Right cardiac atrium (tissue), 5 donors: ENCODE results near the gene PLCB1. TPM values are rescaled to one million over a fixed set of nuclear protein-coding genes. Genes with fewer than 3 reads are reported as not detected.

Experiments
- ATAC-seq, 2 donors: fragments of 200-7000 bp; cut with Tn5 transposase; one replicate each; pipeline versions ENCODE4 v1.8.0 to v1.9.1; 2020; ENCODE audit warnings: moderate library complexity in 2 of 2, mild to moderate bottlenecking in 1 of 2
- DNase-seq, 3 donors: peaks; one replicate each; pipeline ENCODE4 v3.0.0-alpha.2; 2020
- H3K27ac ChIP-seq: one replicate; pipeline ENCODE4 v1.5.1; 2013; ENCODE audit warnings: mild to moderate bottlenecking, low read length, control low read depth, moderate library complexity
- H3K27me3 ChIP-seq: one replicate; pipeline ENCODE4 v1.6.1; 2013; ENCODE audit not compliant: control insufficient read depth, insufficient read depth
- H3K4me1 ChIP-seq: one replicate; pipeline ENCODE4 v1.6.1; 2013; ENCODE audit warnings: low read length; ENCODE audit not compliant: control insufficient read depth, insufficient read depth
- H3K4me3 ChIP-seq: one replicate; pipeline ENCODE4 v1.5.1; 2013; ENCODE audit warnings: low read length, control low read depth
- H3K9me3 ChIP-seq: one replicate; pipeline ENCODE4 v1.6.1; 2013; ENCODE audit warnings: low read length; ENCODE audit not compliant: control insufficient read depth
- WGBS: extraction: QIAGEN DNeasy Blood & Tissue Kit; methylation state at CpG from one replicate; pipeline ENCODE4 v1.1.7; 2013; 5-methylcytosine and 5-hydroxymethylcytosine counted together
- intact Hi-C, 4 donors: fragments of 100-400 bp; cut with DNase I; formaldehyde crosslinking; loops; one replicate each; pipeline versions ENCODE4 v1.11.0 to v1.14.0; 2022 to 2023
- polyA plus RNA-seq: library from polyadenylated mRNA; stranded (reverse); fragments of 200-250 nt; gene quantifications from one replicate; pipeline ENCODE4 v1.2.3, GENCODE V29; 2013
- total RNA-seq, 4 donors: library from RNA; stranded (reverse); fragmentation: NEBNext Ultra II Directional; extraction: Animal tissue kit (Norgen Biotek cat#: 25700); gene quantifications; one replicate each; pipeline ENCODE4 v1.2.1, GENCODE V29; 2021
- donor health status: healthy with polysubstance abuse.
- donor health status: DM: no; HTN: yes; CAD: no.
- donor health status: DM: no; HTN: no; CAD: no.
- donor health status: DM: no; HTN: yes; CAD: no; lungs with severe emphysema.
- donor health status: DM: yes; HTN: yes; CAD: no.

PLCB1 gene
- total and polyA plus RNA-seq, 5 donors, result 7.6 to 20.3 (median 11.6) TPM

DNA sequence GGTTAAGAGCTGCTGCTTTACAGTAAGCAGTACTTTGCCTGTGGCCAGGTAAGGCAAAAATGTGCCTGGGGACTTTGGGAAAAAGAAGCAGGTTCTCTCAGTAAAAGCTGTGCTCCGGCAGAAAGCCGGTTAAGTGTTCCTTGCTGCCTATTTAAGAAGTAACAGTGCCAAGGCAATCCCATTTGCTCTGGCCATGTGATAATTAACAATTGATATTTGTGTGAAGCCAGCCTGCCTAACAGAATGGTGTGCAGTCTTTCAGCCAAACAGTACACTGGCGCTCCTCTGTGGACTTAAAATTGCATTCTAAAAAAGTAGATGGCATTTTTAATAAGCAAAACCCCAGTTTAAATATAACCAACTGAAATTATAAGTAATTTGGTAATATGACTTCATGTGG lies 430.3 kb downstream of the PLCB1 start:
- intact Hi-C loops, result no loop called here
- Histone ChIP-seq H3K27me3 (no peaks in the 10 kb centered on the region), H3K4me3 (no peak overlapping the region), H3K27ac (no peak overlapping the region), H3K9me3 (no peaks in the 10 kb centered on the region), H3K4me1 (peaks cover 4% of the 10 kb centered on the region)
- ATAC-seq (no peak), DNase-seq (no peak)
- 90% methylated on average over 3 of the region's 3 CpGs for WGBS

GRCh38 chr20:8568075-8568474 lies 436.0 kb downstream of the PLCB1 start:
- DNase-seq, result no peak
- ATAC-seq, result peak in 1 of 2 donors; percentile 43
- Histone ChIP-seq H3K27me3 (no peaks in the 10 kb centered on the region), H3K4me3 (no peak overlapping the region), H3K4me1 (peaks cover 1% of the 10 kb centered on the region), H3K27ac (no peak overlapping the region), H3K9me3 (no peaks in the 10 kb centered on the region)
- WGBS, result 64% methylated on average over 2 of the region's 2 CpGs
- intact Hi-C loops, result no loop called here

DNA sequence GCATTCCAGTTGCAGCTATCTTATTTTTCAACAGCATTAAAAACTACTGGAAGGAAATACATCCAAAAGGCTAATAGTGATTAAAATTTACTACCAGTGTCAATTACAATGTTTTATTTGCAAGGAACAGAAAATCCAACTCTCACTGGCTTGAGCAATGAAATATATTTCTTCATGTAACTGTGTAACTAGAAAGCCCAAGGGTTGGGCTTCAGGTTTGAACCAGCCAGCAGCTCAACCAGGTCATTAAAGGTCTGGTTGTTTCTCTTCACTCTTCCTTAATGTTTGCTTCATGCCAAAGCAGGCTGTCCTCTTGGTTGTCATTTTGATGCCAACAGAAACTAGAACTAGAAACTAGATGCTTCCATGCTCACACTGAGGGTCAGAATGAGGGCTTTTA lies 437.7 kb downstream of the PLCB1 start:
- Histone ChIP-seq H3K4me3 (no peak overlapping the region), H3K9me3 (no peaks in the 10 kb centered on the region), H3K4me1 (peaks cover 1% of the 10 kb centered on the region), H3K27me3 (no peaks in the 10 kb centered on the region), H3K27ac (no peak overlapping the region)
- intact Hi-C loops, result no loop called here
- no peak for ATAC-seq
- DNase-seq, result no peak

DNA sequence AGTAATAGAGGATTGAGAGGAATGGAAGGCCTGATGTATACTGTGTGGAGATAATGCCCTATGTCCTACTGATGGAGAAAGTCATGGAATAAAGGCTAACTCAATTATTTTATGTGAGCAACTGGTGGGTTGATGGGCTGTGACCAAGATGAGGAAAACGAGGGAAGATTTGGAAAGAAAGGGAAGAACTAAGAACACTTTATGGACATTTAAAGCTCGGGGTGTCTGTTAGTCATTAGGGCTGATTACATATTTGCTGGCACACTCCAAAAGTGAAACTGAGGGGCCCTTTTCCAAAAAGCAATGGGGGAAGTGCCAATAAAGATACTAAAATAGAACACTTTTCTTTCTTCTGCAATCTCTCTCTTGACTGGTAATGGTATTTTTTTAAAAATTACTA lies 439.5 kb downstream of the PLCB1 start:
- WGBS, result 58% methylated on average over 2 of the region's 2 CpGs
- DNase-seq (no peak), ATAC-seq (peak in 1 of 2 donors; percentile 47)
- H3K4me1 ChIP-seq, result peaks cover 3% of the 10 kb centered on the region
- intact Hi-C loops, result no loop called here
- H3K9me3 ChIP-seq, result no peaks in the 10 kb centered on the region
- no peak overlapping the region for H3K4me3 ChIP-seq
- no peaks in the 10 kb centered on the region for H3K27me3 ChIP-seq
- H3K27ac ChIP-seq, result no peak overlapping the region

DNA sequence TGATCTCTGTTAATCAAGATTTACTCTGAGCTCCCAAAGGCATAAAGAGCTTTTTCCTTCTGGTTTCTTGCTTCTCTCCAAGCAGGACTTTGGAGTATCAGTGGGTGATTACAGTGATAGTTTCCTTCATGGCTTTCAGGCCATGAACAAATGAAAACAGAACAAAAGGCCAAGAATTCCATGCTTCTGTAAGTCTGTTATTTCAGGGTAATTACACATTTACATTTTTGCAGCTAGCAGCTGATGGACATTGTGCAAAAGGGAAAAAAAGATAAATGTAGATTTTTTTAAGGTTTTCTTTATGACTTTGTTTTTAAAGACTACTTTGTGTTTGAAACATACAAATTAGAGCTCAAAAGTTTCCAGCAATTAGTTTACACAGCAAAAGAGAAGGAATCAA lies 441.6 kb downstream of the PLCB1 start:
- Histone ChIP-seq H3K4me3 (no peak overlapping the region), H3K4me1 (peaks cover 3% of the 10 kb centered on the region), H3K27me3 (no peaks in the 10 kb centered on the region), H3K27ac (no peak overlapping the region), H3K9me3 (no peaks in the 10 kb centered on the region)
- intact Hi-C loops, result no loop called here
- ATAC-seq (no peak), DNase-seq (no peak)

GRCh38 chr20:8575114-8575513 lies 443.0 kb downstream of the PLCB1 start:
- H3K4me1 ChIP-seq, result peaks cover 1% of the 10 kb centered on the region
- no peak for ATAC-seq
- no peaks in the 10 kb centered on the region for H3K27me3 ChIP-seq
- DNase-seq, result no peak
- no peaks in the 10 kb centered on the region for H3K9me3 ChIP-seq
- WGBS, result 70% methylated on average over 3 of the region's 3 CpGs
- H3K27ac ChIP-seq, result no peak overlapping the region
- intact Hi-C loops, result no loop called here
- H3K4me3 ChIP-seq, result no peak overlapping the region

DNA sequence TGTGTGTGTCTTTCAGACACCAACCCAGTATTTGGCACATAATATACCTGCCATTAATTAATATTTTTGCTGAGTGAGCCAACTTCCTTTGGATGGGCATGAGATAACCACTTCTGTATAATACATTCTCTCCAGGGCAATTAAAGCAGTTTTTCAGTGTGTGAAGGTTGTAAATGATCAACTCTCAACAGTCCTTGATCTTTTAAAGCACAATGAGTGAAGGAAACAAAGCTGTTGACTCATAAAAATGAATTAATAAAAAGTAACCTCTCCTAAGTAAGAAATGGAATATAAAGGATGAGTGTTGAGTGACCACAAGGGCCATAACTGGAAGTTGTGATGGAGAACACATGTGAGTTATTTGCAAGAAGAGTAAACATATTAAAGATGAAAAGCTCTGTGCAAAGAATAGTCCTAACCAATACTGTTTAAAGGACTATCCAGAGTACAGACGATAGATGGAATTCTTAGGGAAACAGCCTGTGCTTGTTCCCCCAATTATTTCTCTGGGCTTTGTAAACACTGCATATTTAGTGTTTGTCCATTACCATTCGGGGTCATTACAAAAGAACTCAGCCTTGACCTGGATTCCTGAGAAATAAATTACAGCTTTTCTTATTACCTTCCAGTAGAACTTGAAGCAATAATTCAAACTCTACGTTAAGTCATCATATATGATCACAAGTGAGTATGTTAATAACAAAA lies 446.2 kb downstream of the PLCB1 start:
- Histone ChIP-seq H3K27ac (no peak overlapping the region), H3K4me1 (peaks cover 1% of the 10 kb centered on the region), H3K4me3 (no peak overlapping the region), H3K9me3 (no peaks in the 10 kb centered on the region), H3K27me3 (no peaks in the 10 kb centered on the region)
- ATAC-seq (no peak), DNase-seq (no peak)
- intact Hi-C loops, result no loop called here
- 91% methylated on average over 3 of the region's 3 CpGs for WGBS

GRCh38 chr20:8579035-8579434 lies 447.0 kb downstream of the PLCB1 start:
- intact Hi-C loops, result no loop called here

GRCh38 chr20:8581446-8582183 lies 449.5 kb downstream of the PLCB1 start:
- DNase-seq, result no peak
- Histone ChIP-seq H3K27me3 (no peaks in the 10 kb centered on the region), H3K27ac (no peak overlapping the region), H3K4me3 (no peak overlapping the region), H3K9me3 (no peaks in the 10 kb centered on the region), H3K4me1 (no peaks in the 10 kb centered on the region)
- 97% methylated on average over 3 of the region's 3 CpGs for WGBS
- intact Hi-C loops, result no loop called here
- no peak for ATAC-seq

More at GRCh38 chr20:8579035-8579434, 447.0 kb downstream of the PLCB1 start:
- Histone ChIP-seq H3K9me3 (no peaks in the 10 kb centered on the region), H3K4me1 (peaks cover 1% of the 10 kb centered on the region), H3K4me3 (no peak overlapping the region), H3K27ac (no peak overlapping the region), H3K27me3 (no peaks in the 10 kb centered on the region)
- ATAC-seq (peak in 1 of 2 donors; percentile 43), DNase-seq (peak in 1 of 3 donors; percentile 28)
- 85% methylated on average over 3 of the region's 3 CpGs for WGBS

DNA sequence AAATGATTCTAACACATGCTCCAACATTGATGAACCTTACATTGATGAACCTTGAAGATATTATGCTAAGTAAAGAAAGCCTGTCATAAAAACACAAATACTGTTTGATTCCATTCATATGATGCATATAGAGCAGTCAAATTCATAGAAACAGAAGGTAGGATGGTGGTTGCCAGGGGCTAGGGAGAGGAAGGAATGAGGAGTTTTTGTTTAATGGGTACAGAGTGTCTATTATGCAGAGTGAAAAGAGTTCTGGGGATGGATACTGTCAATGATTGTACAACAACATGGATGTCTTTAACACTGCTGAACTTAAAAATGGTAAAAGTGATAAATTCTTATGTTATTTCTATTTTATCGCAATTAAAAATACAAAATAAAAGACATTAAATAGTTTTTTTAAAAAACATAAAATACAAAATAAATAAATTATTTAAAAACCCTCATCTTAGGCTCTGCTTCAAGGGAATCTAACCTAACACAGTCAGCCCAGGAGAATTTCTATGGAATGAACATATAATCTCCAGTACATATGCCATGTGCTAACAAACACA lies 451.0 kb downstream of the PLCB1 start:
- Histone ChIP-seq H3K27ac (no peak overlapping the region), H3K9me3 (no peaks in the 10 kb centered on the region), H3K27me3 (no peaks in the 10 kb centered on the region), H3K4me1 (no peaks in the 10 kb centered on the region), H3K4me3 (no peak overlapping the region)
- intact Hi-C loops, result no loop called here
- no peak for ATAC-seq
- 100% methylated on average over 1 of the region's 1 CpG for WGBS
- no peak for DNase-seq

DNA sequence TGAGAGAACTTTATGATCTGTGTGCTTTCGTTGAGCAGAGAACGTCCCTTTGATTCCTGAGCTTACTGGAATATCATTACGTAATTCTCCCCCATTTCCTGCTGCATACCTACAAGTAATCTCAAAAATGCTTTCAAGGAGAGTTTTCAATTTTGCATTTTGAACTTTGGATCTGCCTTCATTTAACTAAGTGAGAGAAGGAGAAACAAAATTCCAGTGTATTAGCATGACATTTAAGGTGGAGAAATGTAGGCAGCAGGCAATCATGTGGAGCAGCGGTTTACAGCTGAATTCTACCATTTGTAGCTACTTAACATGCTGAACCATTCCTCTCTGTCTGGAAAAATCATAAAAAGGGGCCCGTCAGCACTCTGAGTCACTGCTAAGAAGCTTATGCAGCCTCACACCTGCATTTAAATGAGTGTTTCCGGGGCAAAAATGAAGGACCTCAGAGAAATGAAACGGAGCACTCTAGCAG lies 451.5 kb downstream of the PLCB1 start:
- DNase-seq (no peak), ATAC-seq (no peak)
- Histone ChIP-seq H3K9me3 (no peaks in the 10 kb centered on the region), H3K27ac (no peak overlapping the region), H3K27me3 (no peaks in the 10 kb centered on the region), H3K4me1 (no peaks in the 10 kb centered on the region), H3K4me3 (no peak overlapping the region)
- intact Hi-C loops, result no loop called here
- 87% methylated on average over 7 of the region's 7 CpGs for WGBS
